HEK293 (cell line): ENCODE measurements around the gene REV3L.
A peak's percentile ranks its signal among the peaks of the same experiment; 100 is the strongest.

ENCODE experiments used
- CTCF ChIA-PET: fragments of 350-600 bp; formaldehyde crosslinking; extraction: SDS; loops from one replicate; lab custom pipeline; 2021; ENCODE audit warnings: antibody characterized with exemption; lab: Yijun Ruan, JAX
- POLR2A ChIA-PET: fragments of 300-600 bp; formaldehyde crosslinking; extraction: SDS; loops from one replicate; lab custom pipeline; 2020; ENCODE audit warnings: antibody characterized with exemption, inconsistent platforms; lab: Yijun Ruan, JAX
- H3K27ac ChIP-seq: fragments of 200-500 bp; sonication (Bioruptor generic); 2 replicates; pipeline ENCODE4 v1.5.1; 2014; ENCODE audit warnings: low read depth, low read length, control low read depth, inconsistent platforms; ENCODE audit errors: extremely low read depth
- H3K36me3 ChIP-seq, 2 experiments: fragments of 200-500 bp in 1 of 2; sonication (Bioruptor generic) in 1 of 2; 1 replicate in 1 of 2; 2 replicates in 1 of 2; pipeline ENCODE4 v1.5.1; 2014 to 2017; ENCODE audit warnings: inconsistent platforms in 2 of 2, low read length in 2 of 2; ENCODE audit not compliant: control insufficient read depth in 2 of 2, insufficient read depth in 1 of 2
- H3K4me1 ChIP-seq: fragments of 200-500 bp; sonication (Bioruptor generic); 2 replicates; pipeline ENCODE4 v1.5.1; 2014; ENCODE audit warnings: mild to moderate bottlenecking, low read length, inconsistent platforms; ENCODE audit not compliant: control insufficient read depth, insufficient read depth
- H3K4me3 ChIP-seq: 2 replicates; pipeline ENCODE4 v1.5.1; 2011; ENCODE audit warnings: low read depth, mild to moderate bottlenecking, control low read depth, low read length, moderate library complexity
- H3K9me3 ChIP-seq: fragments of 200-500 bp; sonication (Bioruptor generic); 2 replicates; pipeline ENCODE4 v1.5.1; 2014; ENCODE audit warnings: low read depth, low read length, inconsistent platforms; ENCODE audit not compliant: control insufficient read depth, insufficient read depth
- GFI1B ChIP-seq: fragments of 450-650 bp; formaldehyde crosslinking; IDR thresholded peaks from 2 replicates; pipeline ENCODE4 v1.5.1; 2016; ENCODE audit warnings: missing biosample characterization, missing genetic modification characterization
- PRDM1 ChIP-seq: fragments of 450-650 bp; formaldehyde crosslinking; IDR thresholded peaks from 2 replicates; pipeline ENCODE4; 2016; ENCODE audit warnings: missing biosample characterization, missing genetic modification characterization
- PRDM10 ChIP-seq: fragments of 450-650 bp; formaldehyde crosslinking; IDR thresholded peaks from 2 replicates; pipeline ENCODE4 v1.5.1; 2016; ENCODE audit warnings: missing biosample characterization, missing genetic modification characterization
- TSHZ1 ChIP-seq: fragments of 450-650 bp; formaldehyde crosslinking; IDR thresholded peaks from 2 replicates; pipeline ENCODE4 v1.5.1; 2016; ENCODE audit warnings: missing biosample characterization, missing genetic modification characterization, borderline replicate concordance
- ZBTB11 ChIP-seq: fragments of 450-650 bp; formaldehyde crosslinking; conservative IDR thresholded peaks from 2 replicates; pipeline ENCODE4 v1.5.1; 2016; ENCODE audit warnings: low read depth, missing biosample characterization, missing genetic modification characterization
- ZFP37 ChIP-seq: fragments of 450-650 bp; formaldehyde crosslinking; IDR thresholded peaks from 2 replicates; pipeline ENCODE4 v1.5.1; 2016; ENCODE audit warnings: missing biosample characterization, missing genetic modification characterization
- ZNF112 ChIP-seq: fragments of 450-650 bp; formaldehyde crosslinking; IDR thresholded peaks from 2 replicates; pipeline ENCODE4 v1.5.0; 2017; ENCODE audit warnings: missing biosample characterization, missing genetic modification characterization
- ZNF146 ChIP-seq: fragments of 450-650 bp; formaldehyde crosslinking; IDR thresholded peaks from 2 replicates; pipeline ENCODE4 v1.5.1; 2016; ENCODE audit warnings: missing biosample characterization, missing genetic modification characterization
- ZNF148 ChIP-seq: fragments of 450-650 bp; formaldehyde crosslinking; IDR thresholded peaks from 2 replicates; pipeline ENCODE4 v1.5.0; 2017; ENCODE audit warnings: missing biosample characterization, missing genetic modification characterization, borderline replicate concordance
- ZNF266 ChIP-seq: fragments of 450-650 bp; formaldehyde crosslinking; IDR thresholded peaks from 2 replicates; pipeline ENCODE4 v1.5.1; 2016; ENCODE audit warnings: missing biosample characterization, missing genetic modification characterization, low read depth
- ZNF341 ChIP-seq: fragments of 450-650 bp; formaldehyde crosslinking; IDR thresholded peaks from 2 replicates; pipeline ENCODE4; 2016; ENCODE audit warnings: low read depth, missing biosample characterization, missing genetic modification characterization
- ZNF48 ChIP-seq: fragments of 450-650 bp; formaldehyde crosslinking; IDR thresholded peaks from 2 replicates; pipeline ENCODE4 v1.5.1; 2016; ENCODE audit warnings: missing biosample characterization, missing genetic modification characterization
- ZNF658 ChIP-seq: fragments of 450-650 bp; formaldehyde crosslinking; IDR thresholded peaks from 2 replicates; pipeline ENCODE4; 2016; ENCODE audit warnings: missing biosample characterization, missing genetic modification characterization
- ZNF692 ChIP-seq: fragments of 450-650 bp; formaldehyde crosslinking; IDR thresholded peaks from 2 replicates; pipeline ENCODE4 v1.5.1; 2016; ENCODE audit warnings: missing biosample characterization, missing genetic modification characterization
- ZNF792 ChIP-seq: fragments of 450-650 bp; formaldehyde crosslinking; IDR thresholded peaks from 2 replicates; pipeline ENCODE4 v1.5.1; 2016; ENCODE audit warnings: missing biosample characterization, missing genetic modification characterization
- ZNF843 ChIP-seq: fragments of 450-650 bp; formaldehyde crosslinking; IDR thresholded peaks from 2 replicates; pipeline ENCODE4 v1.5.1; 2016; ENCODE audit warnings: missing biosample characterization, missing genetic modification characterization
- ZSCAN16 ChIP-seq: fragments of 450-650 bp; formaldehyde crosslinking; IDR thresholded peaks from 2 replicates; pipeline ENCODE4 v1.5.1; 2016; ENCODE audit warnings: missing biosample characterization, missing genetic modification characterization

Gene REV3L

GRCh38 chr6:111503194-111503593 is 20.2 kb upstream of the REV3L start (continued):
- no peak for TF ChIP-seq ZNF266 (tag by site-specific recombination)
- TF ChIP-seq PRDM10 (tag by site-specific recombination) = peak; percentile 83
- no peak for TF ChIP-seq ZNF112 (tag by site-specific recombination)

- TF ChIP-seq PRDM1 (tag by site-specific recombination) (peak; percentile 92), ZNF792 (tag by site-specific recombination) (no peak), GFI1B (tag by site-specific recombination) (0 out of 2 replicates have a peak, but pooled peaks have one; percentile 17)
- ChIA-PET CTCF (no interaction called here), POLR2A (interaction anchor here (1.9 kb wide), 1 partner anchor 18 kb away, joined by 12 read pairs; the partner anchor contains the start of gene REV3L)
- Histone ChIP-seq H3K36me3 (no peaks in the 10 kb centered on the region), H3K9me3 (no peaks in the 10 kb centered on the region), H3K4me3 (no peak overlapping the region), H3K27ac (no peak overlapping the region), H3K4me1 (peaks cover 7% of the 10 kb centered on the region; the same call in 1 of the 2 replicates)
Measured at GRCh38 chr6:111502154-111502553, 19.1 kb upstream of the REV3L start.

- H3K36me3 ChIP-seq = no peaks in the 10 kb centered on the region
- CTCF ChIA-PET = interaction anchor here (0.6 to 1.6 kb wide), 3 partner anchors 40 to 290 kb away, joined by 3 to 5 read pairs (median 3); no protein-coding TSS in a partner anchor
- POLR2A ChIA-PET = interaction anchor here (1.0 to 1.9 kb wide), 3 partner anchors 15 to 17 kb away, joined by 4 to 14 read pairs (median 7); partner anchors contain the start of gene REV3L
Measured at GRCh38 chr6:111499269-111499793, 16.3 kb upstream of the REV3L start.

More at GRCh38 chr6:111499269-111499793, 16.3 kb upstream of the REV3L start:
- Histone ChIP-seq H3K9me3 (no peaks in the 10 kb centered on the region), H3K4me3 (no peak overlapping the region), H3K27ac (no peak overlapping the region), H3K4me1 (peaks cover 7% of the 10 kb centered on the region; the same call in 1 of the 2 replicates)
- TF ChIP-seq TSHZ1 (no peak), ZNF146 (tag by site-specific recombination) (no peak), ZNF341 (tag by site-specific recombination) (no peak), ZNF843 (tag by site-specific recombination) (no peak), ZSCAN16 (tag by site-specific recombination) (no peak), ZBTB11 (no peak), ZNF692 (no peak), ZNF48 (no peak), ZNF658 (tag by site-specific recombination) (no peak), ZFP37 (tag by site-specific recombination) (no peak), ZNF148 (tag by site-specific recombination) (no peak)
